SKM-1 treated with dmso at 0.1 percent for 144 hours (cell line): Measurements from ENCODE around the gene FASN.
A peak's percentile ranks its signal among the peaks of the same experiment; 100 is the strongest.
"Not testable (repeated sequence)": the region's sequence is repeated elsewhere in the genome, so short reads cannot be mapped to it uniquely, and the experiment has no call there.

Experiments
- DNase-seq: peaks from one replicate; lab custom pipeline; 2025; ENCODE audit not compliant: unreplicated experiment; lab: John Stamatoyannopoulos, UW

Gene FASN

DNA sequence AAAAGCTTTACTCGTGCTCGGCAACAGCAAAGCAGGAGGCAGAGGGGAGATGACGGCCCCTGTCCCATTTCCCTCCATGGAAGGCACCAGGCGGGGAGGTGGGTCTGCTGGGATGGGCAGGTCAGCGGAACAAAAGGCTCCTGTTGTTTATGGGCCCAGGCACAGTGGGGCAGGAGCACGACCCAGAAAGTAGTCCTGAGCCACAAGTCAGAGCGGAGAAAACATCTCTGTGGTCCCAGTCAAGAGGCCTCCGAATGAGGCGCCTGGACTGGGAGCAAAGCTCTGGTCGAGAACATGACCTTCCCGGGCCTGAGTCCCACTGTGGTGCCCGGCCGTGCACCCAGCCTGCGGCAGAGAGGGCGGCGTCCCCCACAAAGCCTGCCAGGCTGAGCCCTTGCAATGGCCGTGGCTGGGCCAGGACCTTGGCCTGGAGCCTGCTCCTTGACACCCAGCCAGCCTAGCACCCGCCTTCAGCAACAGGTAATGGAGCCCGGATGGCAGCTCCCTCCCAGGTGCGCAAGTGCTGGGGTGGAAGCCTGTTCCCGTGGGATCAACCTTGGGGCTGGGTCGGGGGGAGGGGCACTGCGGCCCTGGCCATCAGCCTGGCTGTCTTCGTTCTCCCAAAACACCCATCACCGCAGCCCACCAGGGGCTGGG lies 50.0 kb downstream of the FASN start:
- DNase-seq, result no peak

DNA sequence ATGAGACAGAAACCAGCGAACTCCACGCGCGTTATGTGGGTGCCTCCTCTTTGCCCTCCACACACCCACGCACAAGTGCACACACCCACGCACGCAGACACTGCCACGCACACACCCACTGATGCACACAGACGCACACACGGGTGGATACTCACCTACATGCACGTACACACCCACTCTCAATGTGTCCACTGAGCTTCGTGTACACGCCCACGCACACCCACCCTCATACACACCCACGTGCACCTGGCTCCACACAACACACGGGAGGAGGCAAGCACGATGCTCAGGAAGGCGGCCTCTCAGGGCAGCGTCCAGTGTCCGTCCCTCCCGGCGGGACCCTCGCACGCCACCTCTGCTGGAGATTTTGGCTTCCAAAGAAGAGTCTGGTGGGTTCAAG lies 50.7 kb downstream of the FASN start:
- no peak for DNase-seq

DNA sequence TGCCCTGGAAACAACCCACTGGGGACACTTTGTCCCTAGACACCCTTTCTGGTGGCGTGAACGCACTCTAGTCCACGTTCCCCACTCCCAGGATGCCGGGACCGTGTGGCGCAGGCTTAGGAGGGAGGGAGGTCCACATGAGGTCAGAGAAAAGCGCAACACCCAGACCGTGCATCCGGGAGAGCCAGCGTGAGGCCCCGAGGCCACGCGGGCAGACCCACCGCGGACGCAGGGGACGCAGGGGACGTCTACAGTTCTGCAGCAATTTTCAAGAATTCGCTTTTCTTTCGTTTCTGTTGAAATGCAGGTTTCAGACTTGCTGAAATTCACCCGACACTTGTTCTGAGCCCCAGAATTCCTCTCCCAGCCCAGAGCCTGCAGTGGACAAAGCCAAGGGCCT lies 51.1 kb downstream of the FASN start:
- no peak for DNase-seq

DNA sequence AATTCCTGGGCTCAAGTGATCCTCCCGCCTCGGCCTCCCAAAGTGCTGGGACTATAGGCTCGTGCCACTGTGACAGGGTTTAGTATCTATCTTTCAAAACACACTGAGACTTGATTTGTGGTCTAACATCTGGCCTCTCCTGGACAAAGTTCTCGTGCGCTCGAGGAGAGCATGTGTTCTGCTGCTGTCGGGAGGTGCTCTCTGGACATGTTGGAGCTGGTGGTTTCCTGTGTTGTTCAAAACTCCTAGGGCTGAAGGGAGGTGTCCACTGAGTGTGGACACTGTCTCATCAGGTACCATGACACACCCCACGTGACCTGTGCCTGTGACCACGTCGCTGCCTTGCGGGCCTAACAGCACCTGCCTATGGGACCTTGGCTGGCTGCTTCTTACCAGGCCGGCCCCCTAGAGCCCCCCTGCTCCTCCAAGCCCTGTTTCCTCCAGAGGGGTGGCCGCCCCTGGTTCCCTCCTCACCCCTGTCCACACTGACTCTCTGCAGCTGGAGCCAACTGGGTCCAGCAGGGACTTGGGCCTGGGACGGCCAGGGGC lies 52.0 kb downstream of the FASN start:
- DNase-seq, result no peak

DNA sequence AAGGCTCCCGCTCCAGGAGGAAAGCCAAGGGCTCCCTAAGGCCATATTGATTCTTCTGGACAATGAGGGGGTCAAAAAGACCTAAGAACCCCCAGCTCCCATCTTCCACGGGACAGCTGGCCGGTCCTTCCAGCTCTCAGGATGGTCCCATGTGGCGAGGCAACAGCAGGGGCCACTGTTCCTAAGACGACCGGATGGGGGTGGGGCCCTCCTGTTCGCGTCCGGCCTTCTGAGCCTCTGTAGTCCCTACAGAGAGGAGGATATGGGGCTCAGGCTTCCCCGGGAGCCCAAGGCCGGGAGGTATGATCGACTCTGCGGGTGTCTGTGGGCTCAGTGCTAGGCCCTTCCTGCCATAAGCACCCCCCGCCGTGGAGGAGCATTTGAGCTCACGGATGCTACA lies 54.5 kb downstream of the FASN start:
- no peak for DNase-seq

DNA sequence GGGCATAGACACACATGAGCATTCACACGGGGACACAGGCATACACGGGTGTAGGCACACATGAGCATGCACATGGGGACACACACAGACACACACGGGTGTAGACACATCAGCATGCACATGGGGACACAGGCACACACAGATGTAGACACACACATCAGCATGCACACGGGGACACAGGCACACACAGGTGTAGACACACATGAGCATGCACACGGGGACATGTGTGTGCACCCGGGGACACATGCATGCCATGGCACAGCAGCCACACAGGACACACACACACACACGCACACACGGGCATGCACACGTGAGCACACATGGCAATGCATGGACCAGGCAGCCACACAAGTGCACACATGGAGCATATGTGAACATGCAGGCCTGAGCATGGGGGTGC lies 55.4 kb downstream of the FASN start:
- no peak for DNase-seq

DNA sequence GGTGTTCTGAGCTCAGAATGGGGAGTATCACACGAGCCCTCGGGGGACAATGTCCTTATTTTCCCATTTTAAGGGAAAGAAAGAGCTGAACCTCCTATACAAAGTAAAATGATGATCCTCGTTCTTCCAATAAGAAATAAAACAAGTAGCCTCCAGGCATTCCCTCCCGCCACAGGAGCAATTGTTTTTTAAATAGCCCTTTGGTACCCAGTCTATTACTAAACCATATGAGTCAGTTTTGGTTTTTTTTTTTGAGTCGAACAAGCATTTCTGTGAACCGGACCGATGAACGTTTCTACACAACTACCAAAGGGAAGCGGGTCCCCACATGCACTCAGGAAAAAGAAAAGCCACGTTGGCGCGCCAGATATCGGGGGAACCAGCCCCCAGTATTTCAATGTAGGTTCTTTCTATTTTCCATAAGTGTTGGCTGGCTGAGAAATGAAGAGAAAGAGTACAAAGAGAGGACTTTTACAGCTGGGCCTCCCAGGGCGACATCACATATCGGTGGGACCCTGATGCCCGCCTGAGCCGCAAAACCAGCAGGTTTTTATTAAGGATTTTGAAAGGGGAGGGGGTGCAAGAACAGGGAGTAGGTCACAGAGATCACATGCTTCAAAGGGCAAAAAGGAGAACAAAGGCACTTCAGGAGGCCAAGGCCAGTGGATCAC lies 56.8 kb downstream of the FASN start:
- DNase-seq, result no peak

DNA sequence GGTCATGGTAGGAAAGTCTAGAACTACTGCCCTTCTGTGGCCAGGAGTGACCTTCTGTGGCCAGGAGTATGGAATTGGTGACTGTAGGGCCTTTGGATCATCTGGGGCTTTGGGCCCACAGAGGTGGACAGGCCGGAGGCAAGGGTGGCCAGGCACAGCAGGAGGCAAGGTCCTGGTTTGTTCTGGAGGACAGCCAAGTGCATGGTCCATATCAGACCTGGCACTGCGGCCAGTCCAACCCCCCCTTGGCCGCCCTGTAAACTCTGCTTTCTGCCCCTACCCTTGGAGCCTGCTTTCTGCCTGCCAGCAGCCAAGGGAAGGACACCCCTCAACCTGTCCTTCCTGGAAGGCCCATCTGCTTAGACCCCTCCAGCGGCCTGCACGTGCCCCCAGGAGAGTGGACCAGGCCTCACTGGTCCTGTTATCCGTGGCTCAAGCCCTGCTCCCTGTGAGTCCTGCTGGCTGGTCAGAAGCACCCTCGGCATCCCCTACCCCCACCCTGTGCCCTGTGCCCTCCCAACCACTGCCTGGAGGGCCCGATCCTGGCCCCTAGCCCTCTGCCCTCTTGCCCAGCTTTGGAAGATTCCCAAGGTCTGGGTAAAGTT lies 58.2 kb downstream of the FASN start:
- no peak for DNase-seq

DNA sequence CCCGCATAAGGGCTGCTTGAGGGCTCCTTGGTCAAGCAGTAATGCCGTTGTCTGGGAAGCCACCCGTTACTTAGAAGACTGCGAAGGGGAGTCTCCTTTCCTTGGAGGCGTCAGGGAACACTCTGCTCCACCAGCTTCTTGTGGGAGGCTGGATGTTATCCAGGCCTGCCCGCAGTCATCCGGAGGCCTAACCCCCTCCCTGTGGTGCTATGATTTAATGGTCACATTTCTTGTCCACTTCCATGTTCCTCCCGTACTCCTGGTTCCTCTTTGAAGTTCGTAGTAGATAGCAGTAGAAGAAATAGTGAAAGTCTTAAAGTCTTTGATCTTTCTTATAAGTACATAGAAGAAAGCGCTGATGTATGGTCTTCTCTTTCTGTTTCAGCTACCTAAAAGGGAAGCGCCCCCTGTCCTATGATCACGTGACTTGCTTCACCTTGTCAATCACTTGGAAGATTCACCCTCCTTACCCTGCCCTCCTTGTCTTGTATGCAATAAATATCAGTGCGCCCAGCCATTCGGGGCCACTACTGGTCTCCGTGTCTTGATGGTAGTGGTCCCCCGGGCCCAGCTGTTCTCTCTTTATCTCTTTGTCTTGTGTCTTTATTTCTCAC lies 59.1 kb downstream of the FASN start:
- not testable (repeated sequence) for DNase-seq

DNA sequence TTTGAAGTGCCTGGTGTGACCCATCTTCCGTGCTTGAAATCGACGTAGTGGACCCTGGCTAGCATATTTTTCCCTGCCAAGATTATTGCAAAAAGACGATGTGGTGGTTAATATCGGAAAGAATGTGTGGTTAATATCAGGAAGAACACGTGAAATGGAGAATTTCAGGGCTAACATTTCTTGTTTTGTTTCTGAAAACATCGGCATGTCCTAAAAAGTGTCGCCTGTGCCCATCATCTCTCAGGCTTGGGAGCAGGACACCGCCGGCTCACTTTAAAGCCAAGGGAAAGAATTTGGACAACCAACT lies 60.2 kb downstream of the FASN start:
- no peak for DNase-seq

DNA sequence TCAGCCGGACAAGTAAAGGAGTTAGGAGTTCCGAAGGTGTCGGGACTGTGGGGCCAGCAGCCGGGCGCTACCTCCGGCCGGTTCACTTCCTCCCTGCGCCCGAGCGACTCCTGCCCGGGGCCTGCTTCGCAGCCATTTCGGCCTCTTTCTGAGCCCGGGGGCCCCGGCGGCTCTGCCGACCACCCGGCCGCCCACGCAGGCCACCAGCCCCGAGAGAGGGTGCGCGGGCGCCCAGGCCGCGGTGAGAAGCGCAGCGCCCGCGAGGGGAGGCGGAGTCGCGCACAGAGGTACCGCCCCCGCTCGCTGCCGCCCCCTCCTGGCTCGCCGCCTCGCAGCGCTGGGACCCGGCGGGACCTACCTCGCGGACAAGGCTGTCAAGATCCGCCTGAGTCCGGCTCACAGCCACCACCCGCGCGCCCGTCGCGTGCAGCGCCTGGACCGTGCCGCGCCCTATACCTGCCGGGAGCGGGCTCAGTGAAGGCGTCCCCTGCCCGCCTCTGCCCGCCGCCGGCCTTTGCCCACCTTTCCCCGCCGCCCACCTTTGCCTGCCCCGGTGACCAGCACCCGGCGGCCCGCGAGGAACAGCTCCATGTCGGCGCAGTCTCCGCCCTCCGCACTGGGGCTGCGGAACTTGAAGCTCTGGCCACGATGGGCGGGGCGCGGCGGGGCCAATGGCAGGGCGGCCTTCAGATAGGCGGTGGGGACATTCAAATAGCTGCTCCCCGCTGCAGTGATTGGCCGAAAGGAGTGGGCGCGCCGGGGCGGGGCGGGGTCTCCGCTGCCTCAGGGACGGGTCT lies 60.7 kb downstream of the FASN start, which contains the start of gene DCXR:
DCXR (minus strand) TSS at position 606 of the 797 bp plus-strand sequence; CDS start at position 591, 15 bp downstream.
- peak; percentile 96 for DNase-seq

DNA sequence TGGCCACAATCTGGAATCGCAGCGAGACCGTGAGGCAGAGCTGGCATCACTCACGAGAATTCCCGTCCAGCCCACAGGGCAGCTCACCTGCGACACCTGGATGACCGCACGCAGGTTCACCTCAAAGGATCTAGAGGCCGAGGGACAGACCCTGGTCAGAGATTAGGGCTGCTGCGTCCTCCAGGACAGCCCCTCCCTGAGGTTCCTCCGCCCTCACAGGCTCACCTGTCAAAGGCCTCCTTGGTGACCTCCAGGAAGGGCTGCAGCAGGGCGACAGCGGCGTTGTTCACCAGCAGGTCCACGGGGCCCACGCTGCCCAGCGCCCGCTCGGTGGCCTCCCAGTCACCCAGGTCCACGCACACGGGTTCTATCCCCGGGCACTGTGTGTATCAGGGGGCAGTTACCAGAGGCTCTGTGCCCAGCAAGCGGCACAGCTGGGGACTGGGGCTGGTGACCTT lies 61.4 kb downstream of the FASN start:
- DNase-seq, result no peak

DNA sequence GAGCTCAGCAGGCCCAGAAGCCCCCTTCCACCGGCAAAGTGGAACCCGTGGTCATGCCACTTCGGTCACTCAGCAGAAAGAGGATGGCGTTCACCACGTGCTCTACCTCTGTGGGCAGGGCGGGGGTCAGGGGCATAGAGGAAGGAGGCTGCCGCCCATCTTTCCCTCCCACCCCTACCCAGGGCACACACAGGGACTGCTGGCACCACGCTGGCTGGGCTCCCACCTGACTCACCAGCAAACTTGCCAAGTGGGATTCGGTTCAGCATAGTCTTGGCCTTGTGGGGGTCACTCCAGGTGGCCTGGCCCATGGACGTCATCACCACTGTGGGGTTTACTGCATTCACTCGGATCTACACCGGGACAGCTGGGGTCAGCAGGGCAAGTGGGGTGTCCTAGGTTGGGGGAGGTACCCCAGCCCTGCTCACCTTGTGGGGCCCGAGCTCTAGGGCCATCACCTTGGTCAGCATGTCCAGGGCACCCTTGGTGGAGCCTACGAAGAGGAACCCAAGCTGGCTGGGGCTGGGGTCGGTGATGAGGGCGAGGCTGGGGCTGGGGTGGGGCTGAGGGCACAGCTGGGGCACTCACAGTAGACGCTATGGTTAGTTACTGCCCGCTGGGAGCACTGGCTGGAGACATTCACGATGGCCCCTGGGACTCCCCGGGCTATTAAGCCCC lies 61.9 kb downstream of the FASN start:
- DNase-seq, result no peak

DNA sequence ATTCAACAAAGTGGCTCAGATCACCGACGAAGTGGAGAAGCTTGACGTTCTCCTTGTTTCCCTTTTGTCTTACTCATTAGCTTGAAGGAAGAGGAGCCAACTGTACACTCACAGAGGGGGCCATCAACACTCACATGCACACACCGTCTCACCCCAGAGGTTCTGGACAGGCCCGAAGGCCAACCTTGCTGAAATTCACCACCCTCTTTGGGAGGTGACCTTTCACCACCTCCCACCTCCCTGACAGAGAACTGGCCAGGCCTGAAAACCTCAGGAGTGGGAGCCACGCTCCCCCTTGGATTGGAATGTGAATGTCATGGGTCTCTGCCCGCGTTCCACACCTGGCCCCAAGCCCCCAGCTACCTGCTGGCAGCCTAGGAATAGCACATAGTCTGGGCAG lies 62.5 kb downstream of the FASN start:
- no peak for DNase-seq

DNA sequence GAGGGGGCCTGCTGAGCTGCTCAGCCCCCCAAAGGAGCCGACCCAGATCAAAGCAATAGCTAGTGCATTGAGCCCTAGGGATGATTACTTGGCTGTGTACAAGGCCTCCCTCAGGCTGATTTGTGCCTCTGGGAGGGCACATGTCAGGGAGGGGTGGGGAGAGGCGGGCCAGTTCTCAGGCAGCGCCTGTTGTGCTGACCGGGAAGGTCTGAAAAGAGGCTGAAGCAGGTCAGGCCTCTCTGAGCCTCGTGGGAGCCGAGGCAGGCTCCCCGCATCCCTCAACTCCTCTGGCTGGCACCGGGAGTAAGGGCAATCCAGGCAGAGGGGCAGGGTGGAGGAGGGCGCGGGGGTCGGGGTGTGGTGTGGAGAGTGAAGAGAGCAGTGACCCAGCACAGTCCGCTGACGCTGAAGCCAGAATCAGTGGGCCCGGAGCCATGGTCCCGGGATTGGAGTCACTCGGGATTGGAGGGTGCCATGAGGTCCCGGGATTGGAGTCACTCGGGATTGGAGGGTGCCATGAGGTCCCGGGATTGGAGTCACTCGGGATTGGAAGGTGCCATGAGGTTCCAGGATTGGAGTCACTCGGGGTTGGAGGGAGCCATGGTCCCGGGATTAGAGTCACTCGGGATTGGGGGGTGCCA lies 63.5 kb downstream of the FASN start:
- DNase-seq, result no peak

DNA sequence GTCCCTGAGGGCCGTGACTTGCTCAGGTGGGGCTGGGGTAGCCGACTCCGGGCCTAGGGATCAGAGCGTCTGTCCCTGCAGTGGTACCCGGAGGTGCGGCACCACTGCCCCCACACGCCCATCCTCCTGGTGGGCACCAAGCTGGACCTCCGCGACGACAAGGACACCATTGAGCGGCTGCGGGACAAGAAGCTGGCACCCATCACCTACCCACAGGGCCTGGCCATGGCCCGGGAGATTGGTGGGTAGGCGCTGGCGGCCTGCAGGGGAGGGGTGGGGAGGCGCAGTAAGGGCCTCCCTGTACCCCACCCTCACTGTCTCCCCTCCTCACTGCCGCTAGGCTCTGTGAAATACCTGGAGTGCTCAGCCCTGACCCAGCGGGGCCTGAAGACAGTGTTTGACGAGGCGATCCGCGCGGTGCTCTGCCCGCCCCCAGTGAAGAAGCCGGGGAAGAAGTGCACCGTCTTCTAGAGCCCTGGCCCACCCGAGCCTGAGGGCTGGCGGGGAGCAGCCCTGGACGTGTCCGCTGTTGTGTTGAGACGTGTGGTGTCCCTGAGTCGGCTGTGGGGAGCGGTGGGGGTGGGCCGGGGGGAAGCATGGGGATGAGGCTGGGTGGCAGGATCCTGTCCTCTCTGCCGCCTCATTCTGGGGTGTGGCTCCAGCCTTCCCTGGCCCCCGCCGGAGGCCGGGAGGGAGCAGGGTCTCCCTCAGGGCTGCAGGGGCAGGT lies 64.5 kb downstream of the FASN start:
- no peak for DNase-seq

DNA sequence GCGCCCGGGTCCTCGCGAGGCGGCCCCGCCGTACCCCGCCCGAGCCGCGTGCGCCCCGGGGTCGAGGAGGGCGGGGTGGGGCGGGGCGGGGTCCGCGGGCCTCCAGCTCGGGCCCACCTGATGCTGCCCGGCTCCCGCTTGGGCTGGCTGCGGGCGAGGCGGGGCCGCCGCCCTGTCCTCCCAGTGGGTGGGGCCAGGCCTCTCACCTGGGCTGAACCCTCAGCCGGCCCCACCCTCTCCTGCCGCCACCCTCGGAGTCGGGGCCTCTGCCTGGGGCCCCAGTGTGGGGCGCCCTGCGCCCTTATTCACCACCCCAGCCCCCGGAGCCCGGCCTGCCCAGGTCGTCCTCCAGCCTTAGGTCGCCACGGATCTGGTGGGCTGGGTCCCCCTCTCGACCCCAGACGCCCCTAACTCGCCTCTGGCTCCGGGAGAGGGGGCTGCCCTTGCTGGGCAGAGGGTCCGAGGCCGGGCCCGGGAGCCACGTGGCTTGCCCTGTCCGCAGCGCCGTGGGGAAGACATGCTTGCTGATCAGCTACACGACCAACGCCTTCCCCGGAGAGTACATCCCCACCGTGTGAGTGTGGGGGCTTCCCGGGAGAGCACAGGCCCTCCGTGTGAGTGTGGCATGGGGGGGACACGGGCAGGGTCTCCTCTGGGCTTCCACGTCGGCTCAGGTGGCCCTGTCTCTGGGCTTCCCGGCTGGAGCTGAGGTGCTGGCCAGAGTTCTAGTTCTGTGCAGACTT lies 66.0 kb downstream of the FASN start:
- no peak for DNase-seq

DNA sequence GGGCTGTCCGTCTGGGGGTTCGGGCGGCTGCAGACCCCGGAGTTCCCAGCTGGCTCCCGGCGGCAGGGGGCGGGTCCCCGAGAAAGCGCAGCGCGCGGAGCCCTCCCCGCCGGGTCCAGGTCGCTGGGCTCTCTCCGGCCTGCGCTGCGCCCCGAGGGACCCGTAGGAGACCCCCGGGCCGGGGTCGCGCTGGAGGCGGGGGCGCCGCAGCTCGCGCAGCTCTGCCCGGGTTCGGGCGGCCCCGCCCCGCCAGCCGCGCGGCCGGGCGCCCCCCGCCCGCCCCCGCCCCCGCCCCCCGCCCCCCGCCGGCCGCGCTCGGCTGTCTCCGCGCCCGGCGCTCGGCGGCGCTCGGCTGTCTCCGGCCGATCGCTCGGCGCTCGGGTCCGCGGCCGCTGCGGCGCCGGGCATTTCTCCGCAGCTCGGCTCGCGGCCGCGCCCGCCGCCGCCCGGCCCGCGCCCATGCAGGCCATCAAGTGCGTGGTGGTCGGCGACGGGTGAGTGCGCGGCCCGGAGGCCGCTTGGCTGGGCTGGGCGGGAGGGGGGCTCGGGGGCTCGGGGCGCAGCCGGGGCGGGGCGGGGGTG lies 66.6 kb downstream of the FASN start, which contains the start of gene RAC3:
RAC3 (plus strand) TSS at position 376 of the 582 bp plus-strand sequence; CDS start at position 460, 84 bp downstream.
- no peak for DNase-seq
